Endodermal cell (in vitro differentiated cells): ENCODE results near the gene STPG3. TPM values are rescaled to one million over a fixed set of nuclear protein-coding genes. Genes with fewer than 3 reads are reported as not detected.

Experiments
- DNase-seq: peaks from one replicate; pipeline ENCODE4 v3.0.0-alpha.2; 2017
- H3K27ac ChIP-seq: 2 replicates; pipeline ENCODE4 v1.5.1; 2013; ENCODE audit warnings: mild to moderate bottlenecking, low read depth, low read length, moderate library complexity
- H3K27me3 ChIP-seq: 2 replicates; pipeline ENCODE4 v1.6.1; 2013; ENCODE audit warnings: mild to moderate bottlenecking, low read length, moderate library complexity; ENCODE audit not compliant: insufficient read depth, control insufficient read depth, poor library complexity, severe bottlenecking
- H3K36me3 ChIP-seq: 2 replicates; pipeline ENCODE4 v1.7.0; 2013; ENCODE audit warnings: mild to moderate bottlenecking, low read length, moderate library complexity; ENCODE audit not compliant: control insufficient read depth, insufficient read depth
- H3K4me1 ChIP-seq: one replicate; pipeline ENCODE4 v1.7.0; 2013; ENCODE audit warnings: low read length; ENCODE audit not compliant: control insufficient read depth, insufficient read depth
- H3K4me3 ChIP-seq: 2 replicates; pipeline ENCODE4 v1.5.1; 2013; ENCODE audit warnings: mild to moderate bottlenecking, low read length, moderate library complexity
- H3K9ac ChIP-seq: 2 replicates; pipeline ENCODE4 v1.6.1; 2013; ENCODE audit warnings: mild to moderate bottlenecking, low read length, moderate library complexity; ENCODE audit not compliant: poor library complexity, severe bottlenecking; ENCODE audit errors: extremely low read depth
- H3K9me3 ChIP-seq: 2 replicates; pipeline ENCODE4 v1.6.1; 2013; ENCODE audit warnings: mild to moderate bottlenecking, low read length, moderate library complexity; ENCODE audit not compliant: control insufficient read depth
- H3K27ac Mint-ChIP-seq: 2 replicates; pipeline ENCODE4 v1.8.0; 2020; ENCODE audit warnings: mixed read lengths
- H3K27me3 Mint-ChIP-seq: 2 replicates; pipeline ENCODE4 v1.8.0; 2021; ENCODE audit warnings: mild to moderate bottlenecking, mixed read lengths; ENCODE audit not compliant: insufficient read depth
- H3K36me3 Mint-ChIP-seq: 2 replicates; pipeline ENCODE4 v1.8.0; 2020; ENCODE audit warnings: low read depth, mixed read lengths
- H3K4me1 Mint-ChIP-seq: 2 replicates; pipeline ENCODE4 v1.8.0; 2020; ENCODE audit warnings: mixed read lengths
- H3K4me3 Mint-ChIP-seq: 2 replicates; pipeline ENCODE4 v1.8.0; 2020; ENCODE audit warnings: mild to moderate bottlenecking, moderate library complexity, mixed read lengths
- H3K9me3 Mint-ChIP-seq: 2 replicates; pipeline ENCODE4 v1.8.0; 2020; ENCODE audit warnings: mild to moderate bottlenecking, mixed read lengths
- CTCF ChIP-seq: fragments of 200-600 bp; sonication (generic); conservative IDR thresholded peaks from 2 replicates; pipeline ENCODE4 v1.5.0; 2021; ENCODE audit warnings: antibody characterized with exemption, mild to moderate bottlenecking
- WGBS, 2 experiments: methylation state at CpG; one replicate each; pipeline versions ENCODE4 v1.1.5 to v1.1.7; 2013; ENCODE audit warnings: missing lambda C conversion rate in 2 of 2, mixed read lengths in 1 of 2; ENCODE audit not compliant: insufficient coverage in 1 of 2, insufficient read length in 1 of 2; 5-methylcytosine and 5-hydroxymethylcytosine counted together
- total RNA-seq, 2 donors: library from RNA; stranded (reverse); fragmentation: NEBNext Ultra II Directional in 1 of 2; extraction: Animal tissue kit (Norgen Biotek cat#: 25700) in 1 of 2; gene quantifications; 2 replicates in 1 of 2; 3 replicates in 1 of 2; pipeline ENCODE4 v1.2.1, GENCODE V29; 2021

STPG3 gene
- total RNA-seq, 2 donors from 2014 or later: not detected

GRCh38 chr9:137271696-137272076 is 20.6 kb downstream of the STPG3 start:
- Mint-ChIP-seq H3K36me3 (peaks cover 37% of the 10 kb centered on the region), H3K4me3 (no peak overlapping the region), H3K4me1 (peaks cover 15% of the 10 kb centered on the region), H3K27ac (no peak overlapping the region), H3K27me3 (no peaks in the 10 kb centered on the region), H3K9me3 (no peaks in the 10 kb centered on the region)
- no peak for DNase-seq
- peaks cover 7% of the 10 kb centered on the region for H3K4me1 ChIP-seq
- WGBS, 2 experiments: 85% methylated on average over 3 of the region's 3 CpGs; no CpG with 5 or more reads in 1 of the 2 experiments
- H3K9ac ChIP-seq: no peak overlapping the region
- peaks cover 37% of the 10 kb centered on the region for H3K36me3 ChIP-seq
- TF ChIP-seq CTCF: no peak
- no peak overlapping the region for H3K27ac ChIP-seq
- no peaks in the 10 kb centered on the region for H3K9me3 ChIP-seq
- no peaks in the 10 kb centered on the region for H3K27me3 ChIP-seq
- H3K4me3 ChIP-seq: no peak overlapping the region

- Mint-ChIP-seq H3K27me3 (no peaks in the 10 kb centered on the region), H3K36me3 (peaks cover 35% of the 10 kb centered on the region), H3K9me3 (no peaks in the 10 kb centered on the region), H3K27ac (no peak overlapping the region), H3K4me1 (peaks cover 20% of the 10 kb centered on the region), H3K4me3 (no peak overlapping the region)
- Histone ChIP-seq H3K9ac (no peak overlapping the region), H3K36me3 (peaks cover 34% of the 10 kb centered on the region), H3K4me1 (peaks cover 10% of the 10 kb centered on the region), H3K9me3 (no peaks in the 10 kb centered on the region), H3K4me3 (no peak overlapping the region), H3K27ac (no peak overlapping the region), H3K27me3 (no peaks in the 10 kb centered on the region)
- 92 to 96% methylated on average over 27 to 39 of the region's 39 CpGs for WGBS, 2 experiments
- no peak for TF ChIP-seq CTCF
- DNase-seq: no peak
Measured at GRCh38 chr9:137272241-137273094, 21.4 kb downstream of the STPG3 start.

- TF ChIP-seq CTCF: no peak
- Mint-ChIP-seq H3K27me3 (no peaks in the 10 kb centered on the region), H3K4me3 (no peak overlapping the region), H3K9me3 (no peaks in the 10 kb centered on the region), H3K27ac (no peak overlapping the region), H3K4me1 (peaks cover 20% of the 10 kb centered on the region), H3K36me3 (peaks cover 31% of the 10 kb centered on the region)
- Histone ChIP-seq H3K9me3 (no peaks in the 10 kb centered on the region), H3K4me3 (no peak overlapping the region), H3K36me3 (peaks cover 30% of the 10 kb centered on the region), H3K27ac (no peak overlapping the region), H3K4me1 (peaks cover 10% of the 10 kb centered on the region), H3K27me3 (no peaks in the 10 kb centered on the region), H3K9ac (no peak overlapping the region)
- 89 to 91% methylated on average over 11 to 13 of the region's 13 CpGs for WGBS, 2 experiments
- DNase-seq: peak; percentile 71
Measured at GRCh38 chr9:137273095-137273490, 22.0 kb downstream of the STPG3 start.
